GM19193 (cell line): ENCODE measurements around the gene SLC46A2.

Experiments
- POLR2A ChIP-seq: IDR thresholded peaks from 4 replicates; pipeline ENCODE4 v1.6.1; 2011; ENCODE audit not compliant: insufficient read depth, insufficient read length; ENCODE audit errors: extremely low read depth

SLC46A2 gene

GRCh38 chr9:112890106-112891081 is at the start of gene SLC46A2:
Gene SLC46A2, minus strand, starts transcription at chr9:112890876. Its CDS starts 195 bp downstream, at chr9:112890681.
- no peak for TF ChIP-seq POLR2A

- TF ChIP-seq POLR2A, result no peak
Observed at GRCh38 chr9:112939418-112939817, 48.7 kb upstream of the SLC46A2 start.

- no peak for TF ChIP-seq POLR2A
Observed at GRCh38 chr9:112933696-112934095, 43.0 kb upstream of the SLC46A2 start.

- no peak for TF ChIP-seq POLR2A
Observed at GRCh38 chr9:112925058-112925641, 34.5 kb upstream of the SLC46A2 start.

GRCh38 chr9:112921549-112921948 is 30.9 kb upstream of the SLC46A2 start:
- no peak for TF ChIP-seq POLR2A

- no peak for TF ChIP-seq POLR2A
Observed at GRCh38 chr9:112917987-112918362, 27.3 kb upstream of the SLC46A2 start.

GRCh38 chr9:112917047-112917986 is 26.6 kb upstream of the SLC46A2 start:
- no peak for TF ChIP-seq POLR2A

- TF ChIP-seq POLR2A, result no peak
Observed at GRCh38 chr9:112914524-112914923, 23.8 kb upstream of the SLC46A2 start.

GRCh38 chr9:112913326-112913725 is 22.6 kb upstream of the SLC46A2 start:
- TF ChIP-seq POLR2A, result no peak

- TF ChIP-seq POLR2A, result no peak
Observed at GRCh38 chr9:112912636-112913035, 22.0 kb upstream of the SLC46A2 start.

GRCh38 chr9:112911736-112912135 is 21.1 kb upstream of the SLC46A2 start:
- TF ChIP-seq POLR2A, result no peak

- TF ChIP-seq POLR2A, result no peak
Observed at GRCh38 chr9:112905084-112905483, 14.4 kb upstream of the SLC46A2 start.

GRCh38 chr9:112900901-112901300 is 10.2 kb upstream of the SLC46A2 start:
- no peak for TF ChIP-seq POLR2A

GRCh38 chr9:112900488-112900887 is 9.8 kb upstream of the SLC46A2 start:
- no peak for TF ChIP-seq POLR2A

- TF ChIP-seq POLR2A, result no peak
Observed at GRCh38 chr9:112898872-112899311, 8.2 kb upstream of the SLC46A2 start.
